NCI-H1105 treated with DMSO at 0.1 percent for 48 hours (cell line): ENCODE measurements around the gene HDHD3.

Experiments used
- DNase-seq: peaks from one replicate; lab custom pipeline; 2025; lab: John Stamatoyannopoulos, UW

Gene HDHD3

DNA sequence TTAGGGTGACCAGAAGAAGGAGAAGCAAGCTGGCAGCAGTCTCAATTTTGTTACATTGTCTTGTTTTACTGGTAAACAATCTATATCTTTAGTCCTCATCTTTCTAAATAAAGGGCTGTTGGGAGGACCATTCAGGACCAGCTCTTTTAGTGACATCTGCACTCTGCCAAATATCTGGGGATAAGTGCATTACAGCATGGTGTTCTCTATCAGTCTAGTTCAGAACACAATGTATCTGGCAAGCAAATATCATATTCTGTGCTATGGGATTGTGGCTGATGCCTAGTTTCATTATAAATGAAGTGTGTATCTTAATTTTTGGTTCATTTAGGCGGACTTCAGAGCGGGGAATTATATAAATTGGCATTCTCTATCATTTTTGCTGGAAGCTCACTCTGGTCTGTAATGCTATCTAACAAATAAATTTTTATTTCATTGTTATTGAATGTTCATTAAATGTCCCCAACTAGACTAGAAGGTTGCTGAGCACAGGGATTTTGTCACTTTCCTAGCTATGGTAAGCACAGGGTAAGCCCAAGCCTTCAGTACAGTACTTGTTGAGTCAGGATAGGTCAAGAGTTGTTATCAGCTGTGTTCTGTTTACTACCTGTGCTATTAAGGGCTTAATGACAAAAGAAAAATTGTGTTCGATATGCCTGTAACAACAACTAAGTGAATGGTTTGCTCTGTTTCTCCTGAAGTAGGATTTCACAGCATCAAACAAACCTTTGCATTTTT, 48.6 kb downstream of the HDHD3 start:
- DNase-seq, result no peak

DNA sequence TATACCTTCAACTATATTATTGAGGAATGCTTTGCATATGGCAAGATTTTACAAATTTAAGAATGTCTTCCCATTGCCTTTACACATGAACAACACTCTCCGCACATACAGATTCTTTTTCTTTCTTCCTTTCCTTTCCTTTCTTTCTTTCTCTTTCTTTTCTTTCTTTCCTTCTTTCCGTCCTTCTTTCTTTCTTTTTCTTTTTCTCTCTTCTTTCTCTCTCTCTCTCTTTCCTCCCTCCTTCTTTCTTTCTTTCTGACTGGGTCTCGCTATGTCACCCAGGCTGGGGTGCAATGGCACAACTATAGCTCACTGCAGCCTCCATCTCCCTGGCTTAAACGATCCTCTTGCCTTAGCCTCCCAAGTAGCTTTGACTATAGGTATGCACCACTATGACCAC, 50.6 kb downstream of the HDHD3 start:
- no peak for DNase-seq
